Activated effector memory CD4-positive, alpha-beta T cell treated with Interleukin-2 at 50 U/mL for 16 hours (primary cell): ENCODE measurements around the gene SLC25A41.

Experiments used
- DNase-seq: peaks from one replicate; pipeline ENCODE4 v3.0.0-alpha.2; 2020

SLC25A41 gene

GRCh38 chr19:6425732-6426620 is 7.6 kb downstream of the SLC25A41 start:
- no peak for DNase-seq

DNA sequence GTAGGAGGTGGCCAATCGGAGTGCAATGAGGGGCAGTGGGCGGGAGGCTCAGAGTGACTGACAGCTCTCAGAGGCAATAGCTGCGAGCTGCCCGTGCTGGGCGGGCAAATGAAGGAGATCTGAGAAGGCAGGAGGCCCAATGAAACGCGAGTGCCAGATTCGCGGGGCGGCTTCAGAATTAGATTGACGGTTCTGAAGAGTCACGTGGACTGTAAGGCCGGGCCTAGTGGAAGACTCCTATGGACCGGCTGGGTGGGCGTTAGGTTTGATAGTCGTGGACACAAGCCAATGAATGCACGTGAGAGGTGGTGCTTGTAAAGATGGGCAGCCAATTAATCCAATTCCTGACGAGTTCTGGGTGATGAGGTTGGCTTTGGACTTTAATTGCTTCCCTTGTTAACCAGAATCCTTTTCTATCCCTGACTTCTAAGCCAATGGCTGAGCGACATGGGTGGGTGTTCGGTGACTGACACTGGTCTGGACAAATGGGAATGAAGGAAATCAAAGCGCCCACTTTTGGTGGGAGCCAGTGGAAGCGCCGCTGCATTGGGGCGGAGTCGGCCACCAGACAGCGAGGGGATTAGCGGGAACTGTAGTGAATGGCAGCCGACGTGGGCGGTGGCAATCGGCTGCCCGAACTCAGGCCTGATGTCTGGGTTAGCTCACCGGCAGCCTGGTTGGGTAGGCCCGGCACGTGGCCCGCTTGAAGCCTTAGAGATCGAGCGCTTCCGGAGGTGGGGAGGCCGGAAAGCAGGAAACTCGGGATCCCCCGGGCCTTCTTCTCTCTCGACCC is 8.4 kb downstream of the SLC25A41 start:
- peak; percentile 99 for DNase-seq

DNA sequence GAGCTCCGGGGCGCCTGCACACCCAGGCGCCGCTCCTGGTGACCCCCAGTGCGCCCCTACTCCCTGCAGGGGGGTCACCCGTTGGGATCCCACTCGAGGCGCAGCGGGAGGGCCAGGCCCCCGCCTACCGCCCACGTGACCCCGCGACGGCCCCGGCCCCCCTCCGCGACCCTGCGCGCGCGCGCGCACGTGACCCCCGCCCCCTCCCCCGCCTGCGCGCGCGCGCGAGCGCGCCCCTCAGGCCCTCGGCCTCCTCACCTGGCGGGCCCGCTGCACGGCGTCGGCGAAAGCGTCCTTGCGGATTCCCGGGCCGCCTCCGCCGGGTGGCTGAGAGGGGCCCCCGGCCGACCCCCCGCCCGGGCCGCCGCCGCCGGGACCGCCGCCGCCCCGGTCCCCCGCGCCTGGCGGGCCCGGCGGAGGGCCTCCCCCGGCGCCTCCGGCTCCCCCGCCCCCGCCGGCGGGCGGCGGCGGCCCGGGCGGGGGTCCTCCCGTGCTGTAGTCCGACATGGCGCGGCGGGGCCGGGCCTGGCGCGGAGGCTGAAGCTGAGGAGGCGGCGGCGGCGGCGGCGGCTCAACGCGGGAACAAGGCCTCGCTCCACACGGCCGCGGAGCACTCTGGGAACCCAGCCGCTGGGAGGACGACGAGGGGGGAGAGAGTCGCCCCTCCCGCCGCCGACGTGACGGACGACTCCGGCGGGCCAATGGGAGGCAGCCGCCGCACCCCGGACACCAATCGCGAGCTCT is 9.2 kb downstream of the SLC25A41 start, which contains the start of gene KHSRP:
TSS of gene KHSRP (minus strand) at position 617 of the 744 bp plus-strand sequence. CDS start at position 507, 110 bp downstream.
- no peak for DNase-seq

DNA sequence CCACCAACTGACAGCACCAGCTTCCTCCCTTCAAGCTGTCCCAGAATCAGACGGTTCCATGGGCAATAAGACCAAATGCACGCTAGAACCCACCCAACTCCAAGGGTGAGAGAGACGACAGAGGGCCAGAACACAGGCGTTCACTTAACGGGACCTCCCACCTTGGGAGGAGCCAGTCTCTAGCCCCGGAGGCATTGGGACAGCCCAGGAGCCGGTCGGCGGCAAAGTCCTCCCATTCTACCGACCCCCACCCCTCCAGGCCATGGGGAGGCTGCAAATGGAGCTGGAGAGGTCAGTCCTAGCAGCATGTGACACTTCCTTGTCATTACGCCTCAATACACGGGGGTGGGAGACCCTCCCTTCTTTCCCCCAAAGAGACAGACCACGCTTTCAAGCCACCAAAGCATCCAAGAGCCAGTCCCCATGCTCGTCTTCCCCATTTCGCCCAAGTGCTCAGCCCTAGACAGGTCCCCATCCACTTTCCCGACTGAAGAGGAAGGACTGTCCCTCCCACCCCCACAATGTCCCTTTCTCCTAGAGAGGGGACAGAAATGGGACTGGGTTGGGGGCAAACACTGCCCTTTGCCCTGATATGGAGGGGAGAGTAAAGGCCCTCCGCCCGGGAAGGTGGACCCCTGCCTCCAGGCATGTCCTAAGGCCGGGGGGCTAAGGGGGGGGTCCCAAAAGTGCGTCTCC is 9.9 kb downstream of the SLC25A41 start:
- no peak for DNase-seq

- no peak for DNase-seq
Observed at GRCh38 chr19:6421075-6422014, 12.2 kb downstream of the SLC25A41 start.

DNA sequence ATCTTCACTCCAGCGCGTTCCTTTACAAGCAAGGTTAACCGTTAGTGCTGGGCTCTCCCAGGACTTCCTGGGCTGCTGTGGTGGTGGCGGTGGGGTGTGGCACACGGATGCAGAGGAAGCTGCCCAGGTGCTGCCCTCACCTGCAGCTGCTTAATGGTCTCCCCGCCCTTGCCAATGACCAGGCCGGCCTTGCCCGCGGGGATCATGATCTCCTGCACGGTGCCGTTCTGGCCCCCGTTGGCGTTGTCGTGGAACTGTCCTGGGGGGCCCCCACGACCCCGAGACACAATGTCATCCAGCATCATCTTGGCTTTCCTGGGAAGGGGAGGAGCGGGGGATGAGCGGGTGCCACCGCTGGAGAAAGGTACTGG is 15.0 kb downstream of the SLC25A41 start:
- no peak for DNase-seq

- DNase-seq = no peak
Observed at GRCh38 chr19:6417713-6418561, 15.6 kb downstream of the SLC25A41 start.

DNA sequence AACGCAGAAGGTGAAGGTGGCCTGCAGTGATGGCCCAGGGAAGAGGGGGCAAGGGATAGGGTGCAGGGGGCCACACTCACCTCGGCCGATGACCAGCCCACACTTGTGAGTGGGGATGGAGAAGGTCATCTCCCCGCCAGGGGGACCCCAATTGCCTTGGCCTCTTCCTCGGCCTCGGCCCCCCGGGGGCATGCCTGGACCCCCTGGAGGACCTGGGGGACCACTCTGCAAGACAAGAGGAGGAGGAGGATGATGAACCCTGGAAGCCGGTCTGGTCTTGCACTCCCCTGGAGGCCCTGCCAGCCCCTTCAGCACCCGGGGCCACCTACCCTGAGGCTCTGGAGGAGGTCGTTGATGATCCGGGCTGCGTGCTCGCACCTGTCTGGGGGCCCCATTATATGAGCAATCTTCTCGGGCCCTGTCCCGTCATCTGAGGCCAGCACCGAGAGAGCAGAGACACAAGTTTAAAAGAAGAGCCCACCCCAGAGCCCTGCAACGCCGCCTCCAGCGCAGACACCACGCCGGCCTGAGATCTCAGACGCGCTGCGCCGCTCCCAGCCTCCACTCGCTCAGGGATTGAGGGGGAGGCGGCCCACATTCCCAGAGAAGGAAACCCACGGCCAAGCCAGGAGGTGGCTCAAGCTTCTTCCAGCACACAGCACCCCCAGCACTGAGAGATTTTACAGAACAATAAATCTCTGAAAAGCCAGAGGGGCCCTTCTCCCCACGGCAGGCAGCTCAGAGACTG is 16.7 kb downstream of the SLC25A41 start:
- no peak for DNase-seq

DNA sequence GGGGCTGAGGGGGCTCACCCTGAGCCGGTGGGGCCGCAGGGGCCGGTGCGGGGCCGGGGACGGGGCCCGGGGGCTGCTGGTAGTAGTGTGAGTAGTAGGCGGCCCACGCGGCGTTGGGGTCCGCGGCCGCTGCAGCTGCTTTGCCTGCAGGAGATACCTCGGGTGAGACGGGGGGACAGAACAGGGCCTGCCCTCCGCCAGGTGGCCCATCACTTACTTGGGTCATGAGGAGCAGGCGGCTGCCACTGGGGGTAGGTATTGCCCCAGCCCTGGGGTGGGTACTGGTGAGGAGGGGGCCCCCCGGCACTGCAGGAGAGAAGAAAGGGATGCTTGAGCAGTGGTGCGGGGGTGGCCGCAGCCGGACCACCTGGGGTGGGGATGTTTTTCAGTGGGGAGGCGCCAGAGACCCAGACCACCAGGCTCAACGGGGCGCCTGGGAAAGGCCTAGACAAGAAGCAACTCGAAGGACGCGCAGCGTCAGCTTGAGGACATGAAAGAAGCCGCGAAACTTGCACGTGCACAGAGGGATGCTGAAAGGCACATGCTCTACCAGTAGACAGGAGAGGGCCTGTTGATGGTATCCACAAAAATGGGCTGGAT is 17.9 kb downstream of the SLC25A41 start:
- no peak for DNase-seq

GRCh38 chr19:6414793-6415590 is 18.6 kb downstream of the SLC25A41 start:
- no peak for DNase-seq

DNA sequence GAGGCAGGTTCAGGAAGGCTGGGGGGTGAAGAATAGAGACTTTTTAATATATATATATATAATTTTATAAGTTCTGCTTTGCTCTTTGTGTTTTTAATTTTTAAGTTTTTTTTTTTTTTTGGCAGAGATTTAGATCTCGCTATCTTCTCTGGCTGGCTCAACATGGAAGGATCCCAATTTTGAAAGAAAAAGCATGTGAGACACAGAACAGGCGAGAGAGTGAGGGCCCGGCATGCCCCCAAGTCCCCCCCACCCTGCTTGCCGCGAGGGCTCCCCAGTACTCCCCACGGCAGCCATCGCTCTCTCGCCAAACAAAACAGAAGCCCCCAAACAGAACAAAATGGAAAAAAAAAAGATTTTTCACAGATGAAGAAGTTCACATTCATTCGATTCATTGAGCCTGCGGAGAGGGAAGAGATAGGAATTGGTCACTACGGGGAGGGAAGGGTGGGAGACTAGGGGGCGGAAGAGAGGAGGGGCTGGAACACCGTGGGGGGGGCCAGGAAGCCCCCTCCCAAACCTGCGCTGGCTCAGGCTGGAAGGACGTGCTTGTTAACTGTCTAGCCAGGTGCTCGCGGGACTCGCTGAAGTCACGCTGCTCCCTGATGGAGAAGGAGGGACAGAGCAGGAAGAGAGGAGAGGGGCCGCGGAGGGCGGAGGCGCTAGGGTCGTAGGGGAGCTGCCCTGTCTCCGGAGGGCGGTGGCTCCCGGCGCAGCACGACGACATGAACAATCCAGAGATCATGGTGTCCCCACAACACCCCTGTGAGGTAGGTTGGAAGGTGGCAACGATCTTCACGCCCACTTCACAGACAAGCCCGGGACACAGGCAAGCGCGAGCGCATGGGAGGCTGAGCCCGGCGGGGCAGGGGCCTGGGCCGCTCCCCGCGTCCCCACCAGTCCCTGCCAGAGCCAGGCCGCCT is 19.6 kb downstream of the SLC25A41 start:
- no peak for DNase-seq

DNA sequence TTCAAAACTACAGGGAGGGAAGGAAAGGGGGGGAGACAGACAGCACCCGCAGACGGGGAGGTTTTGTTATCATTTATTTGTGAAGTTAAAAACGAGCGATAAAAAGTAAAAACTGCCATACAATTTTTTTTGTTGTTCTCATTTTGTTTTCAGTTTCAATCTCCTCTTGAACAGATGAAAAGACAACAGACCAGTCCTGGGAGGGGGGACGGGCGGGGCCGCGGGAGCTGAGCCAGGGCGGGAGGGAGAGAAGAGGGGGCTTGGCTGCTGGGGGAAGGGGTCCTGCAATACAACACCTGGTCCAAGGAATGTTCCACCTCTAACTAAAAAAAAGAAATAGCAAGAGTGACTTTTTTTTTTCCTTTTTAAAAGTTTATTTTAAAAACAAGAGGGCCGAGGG is 20.3 kb downstream of the SLC25A41 start:
- DNase-seq = no peak

- peak; percentile 25 for DNase-seq
Observed at GRCh38 chr19:6412447-6413091, 21.0 kb downstream of the SLC25A41 start.

DNA sequence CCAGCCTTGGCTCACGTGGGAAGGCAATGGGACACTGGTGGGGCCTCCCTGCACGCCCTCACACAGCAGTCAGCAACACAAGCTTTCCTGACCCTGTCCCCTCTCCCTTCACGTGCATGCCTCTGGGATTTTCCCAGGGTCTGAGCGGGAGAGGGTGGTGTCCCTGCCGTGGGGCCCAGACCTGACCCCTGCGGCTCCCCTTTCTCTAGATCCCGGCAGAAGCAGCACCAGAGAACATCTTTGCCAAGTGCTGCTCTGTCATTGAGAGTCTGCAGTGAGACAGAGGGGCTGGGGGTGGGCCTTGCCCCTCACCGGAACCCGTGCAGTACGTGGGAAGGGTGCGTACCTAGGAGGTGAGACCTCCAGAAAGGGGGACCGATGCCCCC is 21.5 kb downstream of the SLC25A41 start:
- no peak for DNase-seq

DNA sequence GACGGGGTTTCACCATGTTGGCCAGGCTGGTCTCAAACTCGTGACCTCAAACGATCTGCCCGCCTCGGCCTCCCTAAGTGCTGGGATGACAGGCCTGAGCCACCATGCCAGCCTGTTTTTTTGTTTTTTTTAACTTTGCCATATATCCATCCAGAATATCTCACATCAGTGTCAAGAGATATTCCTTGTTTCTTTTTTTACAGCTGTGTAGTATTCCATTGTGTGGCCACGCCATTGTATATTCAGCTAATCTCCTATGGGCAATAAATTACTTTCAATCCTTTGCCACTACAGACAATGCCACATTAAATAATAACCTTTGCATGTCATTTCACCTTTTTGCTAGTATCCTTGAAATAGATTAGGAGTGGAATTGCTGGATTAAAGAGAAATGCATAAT is 24.2 kb downstream of the SLC25A41 start:
- no peak for DNase-seq

- no peak for DNase-seq
Observed at GRCh38 chr19:6406401-6406800, 27.2 kb downstream of the SLC25A41 start.
